Endothelial cell of umbilical vein (primary cell): ENCODE data around the gene LRRC32.

Source experiments
- CTCF ChIP-seq, 2 donors: IDR thresholded peaks; 1 replicate in 1 of 2; 2 replicates in 1 of 2; pipeline ENCODE4 v1.5.1; 2011; ENCODE audit warnings: low read length in 2 of 2, mild to moderate bottlenecking in 2 of 2, moderate library complexity in 2 of 2, control low read depth in 1 of 2, inconsistent platforms in 1 of 2, low read depth in 1 of 2; ENCODE audit not compliant: insufficient read depth in 1 of 2; ENCODE audit errors: extremely low read depth in 1 of 2
- POLR2A ChIP-seq: IDR thresholded peaks from 2 replicates; pipeline ENCODE4 v1.6.1; 2012; ENCODE audit warnings: low read depth, mild to moderate bottlenecking, control low read depth, low read length
- POLR2AphosphoS5 ChIP-seq: IDR thresholded peaks from 2 replicates; pipeline ENCODE4 v1.6.1; 2012; ENCODE audit warnings: low read depth, mild to moderate bottlenecking, control low read depth, low read length, moderate library complexity; ENCODE audit not compliant: insufficient read depth

DNA sequence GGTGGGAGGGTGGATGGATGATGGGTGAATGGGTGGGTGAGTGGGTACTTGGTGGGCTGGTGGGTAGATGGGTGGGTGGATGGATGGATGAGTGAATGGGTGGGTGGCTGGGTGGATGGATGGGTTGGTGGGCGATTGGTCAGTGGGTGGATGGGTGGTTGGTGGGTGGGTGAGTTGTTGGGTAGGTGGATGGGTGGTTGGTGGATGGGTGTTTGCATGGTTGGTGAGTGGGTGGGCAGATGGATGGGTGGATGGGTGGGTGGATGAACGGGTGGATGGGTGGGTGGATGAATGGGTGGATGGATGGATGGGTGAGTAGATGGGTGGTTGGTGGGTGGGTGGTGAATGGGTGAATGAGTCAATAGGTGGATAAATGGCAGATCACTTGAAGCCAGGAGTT lies 43.0 kb upstream of the LRRC32 start:
- TF ChIP-seq CTCF (IDR thresholded peaks at IDR 0.05; ENCODE audit: extremely low read depth in 1 of 2, insufficient read depth in 1 of 2, low read depth in 1 of 2, low read length in 2 of 2) (no peak), POLR2A (no peak), POLR2AphosphoS5 (no peak)
